22Rv1 (cell line): Measurements from ENCODE around the gene OR2M5.

Experiments used
- ZFX ChIP-seq: fragments of 450-650 bp; IDR thresholded peaks from 2 replicates; pipeline ENCODE4 v1.6.1; 2017; ENCODE audit warnings: antibody characterized with exemption, borderline replicate concordance
- TF ChIP-seq, protein P1 (sequence below): fragments of 450-650 bp; IDR thresholded peaks from 2 replicates; pipeline ENCODE4 v1.5.1; 2017; ENCODE audit warnings: mild to moderate bottlenecking

GRCh38 chr1:248102847-248103246 lies 42.1 kb upstream of the OR2M5 start:
- TF ChIP-seq, protein P1, sequence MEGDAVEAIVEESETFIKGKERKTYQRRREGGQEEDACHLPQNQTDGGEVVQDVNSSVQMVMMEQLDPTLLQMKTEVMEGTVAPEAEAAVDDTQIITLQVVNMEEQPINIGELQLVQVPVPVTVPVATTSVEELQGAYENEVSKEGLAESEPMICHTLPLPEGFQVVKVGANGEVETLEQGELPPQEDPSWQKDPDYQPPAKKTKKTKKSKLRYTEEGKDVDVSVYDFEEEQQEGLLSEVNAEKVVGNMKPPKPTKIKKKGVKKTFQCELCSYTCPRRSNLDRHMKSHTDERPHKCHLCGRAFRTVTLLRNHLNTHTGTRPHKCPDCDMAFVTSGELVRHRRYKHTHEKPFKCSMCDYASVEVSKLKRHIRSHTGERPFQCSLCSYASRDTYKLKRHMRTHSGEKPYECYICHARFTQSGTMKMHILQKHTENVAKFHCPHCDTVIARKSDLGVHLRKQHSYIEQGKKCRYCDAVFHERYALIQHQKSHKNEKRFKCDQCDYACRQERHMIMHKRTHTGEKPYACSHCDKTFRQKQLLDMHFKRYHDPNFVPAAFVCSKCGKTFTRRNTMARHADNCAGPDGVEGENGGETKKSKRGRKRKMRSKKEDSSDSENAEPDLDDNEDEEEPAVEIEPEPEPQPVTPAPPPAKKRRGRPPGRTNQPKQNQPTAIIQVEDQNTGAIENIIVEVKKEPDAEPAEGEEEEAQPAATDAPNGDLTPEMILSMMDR, result no peak
- no peak for TF ChIP-seq ZFX
